GM23248 (cell line): Measurements from ENCODE around the gene RAB44. TPM values are rescaled to one million over a fixed set of nuclear protein-coding genes. Genes with fewer than 3 reads are reported as not detected.
A peak's percentile ranks its signal among the peaks of the same experiment; 100 is the strongest.

Experiments
- DNase-seq: peaks from one replicate; pipeline ENCODE4 v3.0.0-alpha.2; 2015
- H2AFZ ChIP-seq: fragments of 200-600 bp; sonication (generic); 2 replicates; pipeline ENCODE4 v1.6.1; 2016; ENCODE audit warnings: antibody characterized with exemption
- H3F3A ChIP-seq: fragments of 200-600 bp; sonication (generic); 2 replicates; pipeline ENCODE4 v1.6.1; 2016; ENCODE audit warnings: mild to moderate bottlenecking, antibody characterized with exemption, mixed run types; ENCODE audit not compliant: insufficient read depth
- H3K27ac ChIP-seq: fragments of 200-600 bp; sonication (generic); 2 replicates; pipeline ENCODE4 v1.5.1; 2016; ENCODE audit warnings: mild to moderate bottlenecking
- H3K27me3 ChIP-seq: fragments of 200-600 bp; sonication (generic); replicated peaks from 2 replicates; pipeline ENCODE4 v1.6.1; 2016; ENCODE audit warnings: mild to moderate bottlenecking; ENCODE audit not compliant: insufficient read depth
- H3K36me3 ChIP-seq: fragments of 200-600 bp; sonication (generic); 2 replicates; pipeline ENCODE4 v1.6.1; 2016; ENCODE audit warnings: low read depth, mild to moderate bottlenecking
- H3K4me1 ChIP-seq: fragments of 200-600 bp; sonication (generic); 2 replicates; pipeline ENCODE4 v1.6.1; 2016; ENCODE audit warnings: mild to moderate bottlenecking; ENCODE audit not compliant: insufficient read depth
- H3K4me2 ChIP-seq: fragments of 200-600 bp; sonication (generic); one replicate; pipeline ENCODE4 v1.6.1; 2016; ENCODE audit warnings: mild to moderate bottlenecking; ENCODE audit not compliant: unreplicated experiment
- H3K4me3 ChIP-seq: fragments of 200-600 bp; sonication (generic); 2 replicates; pipeline ENCODE4 v1.5.1; 2016; ENCODE audit warnings: mild to moderate bottlenecking
- H3K79me2 ChIP-seq: fragments of 200-600 bp; sonication (generic); 2 replicates; pipeline ENCODE4 v1.6.1; 2016; ENCODE audit warnings: mild to moderate bottlenecking; ENCODE audit not compliant: insufficient read depth
- H3K9ac ChIP-seq: fragments of 200-600 bp; sonication (generic); 2 replicates; pipeline ENCODE4 v1.6.1; 2016; ENCODE audit warnings: mild to moderate bottlenecking
- H3K9me2 ChIP-seq: fragments of 200-600 bp; sonication (generic); 2 replicates; pipeline ENCODE4 v1.6.1; 2016; ENCODE audit warnings: mixed run types, mild to moderate bottlenecking, moderate library complexity; ENCODE audit not compliant: insufficient read depth
- H3K9me3 ChIP-seq: fragments of 200-600 bp; sonication (generic); one replicate; pipeline ENCODE4 v1.6.1; 2017; ENCODE audit warnings: low read depth
- H4K20me1 ChIP-seq: fragments of 200-600 bp; sonication (generic); 2 replicates; pipeline ENCODE4 v1.6.0; 2016; ENCODE audit not compliant: insufficient read depth
- EZH2 ChIP-seq: fragments of 200-600 bp; sonication (generic); IDR thresholded peaks from 2 replicates; pipeline ENCODE4 v1.6.1; 2018; ENCODE audit warnings: antibody characterized with exemption, mild to moderate bottlenecking; ENCODE audit not compliant: insufficient read depth, poor library complexity, severe bottlenecking
- EZH2phosphoT487 ChIP-seq: fragments of 200-600 bp; sonication (generic); IDR thresholded peaks from 2 replicates; pipeline ENCODE4 v1.6.1; 2018; ENCODE audit warnings: antibody characterized with exemption, moderate library complexity, mild to moderate bottlenecking, low read depth; ENCODE audit not compliant: insufficient read depth
- WGBS, 2 experiments: methylation state at CpG; one replicate each; pipeline ENCODE4 v1.1.6; 2015 to 2017; ENCODE audit warnings: low lambda C conversion rate in 2 of 2, low coverage in 1 of 2; ENCODE audit errors: missing lambda C conversion rate in 2 of 2; 5-methylcytosine and 5-hydroxymethylcytosine counted together
- in situ Hi-C: fragments of 300-500 bp; cut with MboI; formaldehyde crosslinking; loops from 2 replicates; pipeline ENCODE4 v1.15.0; 2020
- polyA plus RNA-seq: library from polyadenylated mRNA; unstranded; fragments of >200 nt; fragmentation: Nextera tagmentation; extraction: Ambion mirVana; gene quantifications from 2 replicates; pipeline ENCODE4 v1.2.1, GENCODE V29; 2016
- total RNA-seq: library from RNA; depleted of rRNA; stranded (reverse); fragments of >200 nt; shearing (Covaris generic); gene quantifications from 2 replicates; pipeline ENCODE4 v1.2.3, GENCODE V29; 2014

The RAB44 gene
- total and polyA plus RNA-seq, 2 experiments from 2014 or later: not detected

DNA sequence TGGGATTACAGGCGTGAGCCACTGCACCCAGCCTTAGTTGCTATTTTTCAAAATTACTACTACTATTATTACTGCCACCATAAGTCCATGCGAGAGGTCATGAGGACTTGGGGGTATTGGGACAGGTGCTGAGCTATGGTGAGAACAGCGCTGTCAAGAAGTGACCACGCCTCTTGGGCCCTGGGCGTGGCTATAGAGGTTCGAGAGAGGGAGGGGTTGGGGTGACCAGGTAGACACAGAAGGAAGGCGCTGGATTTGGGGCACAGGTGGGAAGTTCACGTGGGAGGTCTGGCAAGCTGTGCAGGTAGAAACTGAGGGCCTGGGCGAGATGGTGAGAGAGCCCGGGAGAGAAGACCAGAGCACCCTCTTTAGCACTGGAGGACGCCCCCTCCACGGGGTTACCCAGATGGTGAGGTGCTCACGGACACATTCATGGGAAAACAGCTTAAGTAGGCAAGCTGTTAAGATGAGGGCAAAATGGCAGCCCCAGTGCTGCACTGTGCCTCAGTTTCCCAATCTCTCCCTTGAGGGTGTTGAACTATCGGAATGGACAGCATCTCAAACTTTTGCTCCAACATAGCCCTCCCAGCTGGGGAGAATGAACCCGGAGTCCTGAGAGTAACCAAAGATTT, 61.0 kb downstream of the RAB44 start:
- Histone ChIP-seq H3K36me3 (no peaks in the 10 kb centered on the region), H3F3A (no peaks in the 10 kb centered on the region), H3K4me2 (no peak overlapping the region), H3K27me3 (no peaks in the 10 kb centered on the region), H2AFZ (0 out of 2 replicates have a peak overlapping the region, but pooled peaks have one; percentile 48), H3K4me1 (0 out of 2 replicates have a peak, but pooled peaks cover 5% of the 10 kb centered on the region), H4K20me1 (no peaks in the 10 kb centered on the region), H3K4me3 (no peak overlapping the region), H3K79me2 (no peaks in the 10 kb centered on the region), H3K9me3 (no peaks in the 10 kb centered on the region), H3K9me2 (no peaks in the 10 kb centered on the region), H3K27ac (no peak overlapping the region), H3K9ac (no peak overlapping the region)
- in situ Hi-C loops: no loop called here
- TF ChIP-seq EZH2phosphoT487 (no peak), EZH2 (no peak)
- no peak for DNase-seq
- WGBS, 2 experiments: 44 to 45% methylated on average over 15 of the region's 15 CpGs

DNA sequence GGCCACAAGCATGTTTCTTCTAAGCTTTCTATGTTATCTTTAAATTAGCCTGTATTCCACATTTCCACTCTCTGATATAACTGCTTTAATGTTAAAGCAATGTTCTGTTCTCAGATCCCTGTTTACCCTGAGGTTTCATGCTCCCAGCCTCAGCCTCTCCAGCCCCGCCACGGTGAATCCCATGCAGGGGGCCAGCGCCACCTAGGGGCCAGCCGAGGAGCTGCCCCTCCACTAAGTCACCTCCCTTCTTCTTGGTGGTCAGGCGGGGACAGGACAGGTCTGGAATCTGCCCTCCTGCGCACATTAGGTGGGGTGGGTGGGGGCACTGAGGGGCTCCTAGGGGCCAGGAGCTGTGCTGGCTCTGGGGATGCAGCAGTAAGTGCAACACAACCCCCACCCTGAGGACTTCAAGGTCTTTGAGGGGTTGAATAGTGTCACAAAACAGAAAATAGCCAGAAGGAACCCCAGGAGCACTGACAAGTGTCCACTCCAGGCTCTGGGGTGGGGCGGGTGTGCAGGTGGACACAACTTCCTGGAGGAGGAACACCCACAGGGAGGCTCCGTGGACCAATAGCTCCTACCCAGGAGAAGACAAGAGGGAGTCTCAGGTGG, 61.6 kb downstream of the RAB44 start:
- Histone ChIP-seq H3K9me2 (no peaks in the 10 kb centered on the region), H3K79me2 (no peaks in the 10 kb centered on the region), H3F3A (no peaks in the 10 kb centered on the region), H2AFZ (0 out of 2 replicates have a peak overlapping the region, but pooled peaks have one; percentile 48), H3K36me3 (no peaks in the 10 kb centered on the region), H3K9ac (no peak overlapping the region), H3K27me3 (no peaks in the 10 kb centered on the region), H3K4me1 (0 out of 2 replicates have a peak, but pooled peaks cover 5% of the 10 kb centered on the region), H3K27ac (no peak overlapping the region), H3K4me3 (no peak overlapping the region), H4K20me1 (no peaks in the 10 kb centered on the region), H3K4me2 (no peak overlapping the region), H3K9me3 (no peaks in the 10 kb centered on the region)
- TF ChIP-seq EZH2: no peak
- no peak for TF ChIP-seq EZH2phosphoT487
- DNase-seq: peak; percentile 84
- in situ Hi-C loops: no loop called here
- 4 to 5% methylated on average over 8 of the region's 8 CpGs for WGBS, 2 experiments

DNA sequence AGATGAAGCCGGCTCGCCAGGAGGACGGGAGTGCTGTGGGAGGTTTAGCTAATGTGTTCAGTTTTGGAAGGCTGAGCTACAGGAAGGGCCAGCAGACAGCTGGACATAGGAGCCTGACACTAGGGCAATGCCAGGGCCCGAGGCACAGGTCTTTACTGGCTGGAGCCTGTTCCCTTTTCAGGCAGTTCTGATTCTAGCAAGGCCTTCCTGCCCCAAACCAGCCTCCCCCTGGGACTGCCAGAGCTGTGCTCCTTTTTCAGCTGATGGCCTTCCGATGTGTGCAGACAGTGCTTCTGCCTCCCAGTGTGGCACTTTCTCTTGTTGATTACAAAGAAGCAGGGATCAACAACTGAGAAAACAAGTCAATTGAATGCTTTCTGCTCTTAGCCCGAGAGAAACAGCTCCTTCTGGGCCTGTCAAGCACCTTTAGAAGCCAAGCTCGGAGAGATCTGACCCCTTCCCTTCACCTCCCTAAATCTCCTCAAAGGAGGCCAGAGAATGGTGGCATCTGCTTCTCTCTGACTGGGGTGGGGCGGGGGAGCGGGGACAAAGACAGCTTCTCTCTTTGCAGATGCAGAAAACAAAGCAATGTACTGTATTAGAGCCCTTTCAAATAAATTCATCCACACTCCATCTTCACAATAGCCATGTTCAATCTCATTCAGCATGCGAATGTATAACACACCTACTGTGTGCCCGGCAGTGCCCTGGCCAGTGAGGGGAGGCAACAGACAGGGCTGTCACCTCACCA, 63.2 kb downstream of the RAB44 start:
- Histone ChIP-seq H3K4me3 (no peak overlapping the region), H3K9me3 (no peaks in the 10 kb centered on the region), H3K27me3 (no peaks in the 10 kb centered on the region), H2AFZ (no peak overlapping the region), H3K27ac (no peak overlapping the region), H3K4me2 (no peak overlapping the region), H3K79me2 (no peaks in the 10 kb centered on the region), H3K36me3 (no peaks in the 10 kb centered on the region), H4K20me1 (no peaks in the 10 kb centered on the region), H3K9me2 (no peaks in the 10 kb centered on the region), H3F3A (no peaks in the 10 kb centered on the region), H3K4me1 (no peaks in the 10 kb centered on the region), H3K9ac (no peak overlapping the region)
- TF ChIP-seq EZH2: no peak
- no peak for TF ChIP-seq EZH2phosphoT487
- WGBS, 2 experiments: 89 to 90% methylated on average over 11 of the region's 11 CpGs
- in situ Hi-C loops: no loop called here
- DNase-seq: no peak

DNA sequence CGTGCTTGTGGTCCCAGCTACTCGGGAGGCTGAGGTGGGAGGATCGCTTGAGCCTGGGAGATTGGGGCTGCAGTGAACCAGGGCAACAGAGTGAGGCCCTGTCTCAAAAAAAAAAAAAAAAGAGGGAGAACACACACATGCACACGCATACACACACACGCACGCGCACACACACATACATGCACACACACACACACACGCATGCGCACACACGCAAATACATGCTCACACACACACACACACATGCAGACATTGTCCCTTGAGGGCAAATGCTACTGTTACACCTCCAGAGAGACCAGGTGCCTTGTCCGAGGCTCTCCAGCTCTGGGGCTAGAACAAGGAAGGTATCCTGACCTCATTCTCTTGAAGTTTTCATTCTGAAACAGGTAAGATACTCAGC, 64.5 kb downstream of the RAB44 start:
- no peak overlapping the region for H2AFZ ChIP-seq
- DNase-seq: no peak
- H3K27me3 ChIP-seq: no peaks in the 10 kb centered on the region
- H3K9me3 ChIP-seq: no peaks in the 10 kb centered on the region
- no peaks in the 10 kb centered on the region for H3K36me3 ChIP-seq
- no peaks in the 10 kb centered on the region for H3K79me2 ChIP-seq
- H3K9me2 ChIP-seq: no peaks in the 10 kb centered on the region
- H3K4me1 ChIP-seq: no peaks in the 10 kb centered on the region
- in situ Hi-C loops: no loop called here
- TF ChIP-seq EZH2 (no peak), EZH2phosphoT487 (no peak)
- H3K9ac ChIP-seq: no peak overlapping the region
- H3K4me3 ChIP-seq: no peak overlapping the region
- no peaks in the 10 kb centered on the region for H3F3A ChIP-seq
- H3K27ac ChIP-seq: no peak overlapping the region
- H3K4me2 ChIP-seq: no peak overlapping the region
- H4K20me1 ChIP-seq: no peaks in the 10 kb centered on the region
- 94 to 95% methylated on average over 10 to 11 of the region's 11 CpGs for WGBS, 2 experiments
